Spleen (tissue), 7 donors: ENCODE results near the gene BABAM1.
A peak's percentile ranks its signal among the peaks of the same experiment; 100 is the strongest.

ENCODE experiments used
- POLR2A ChIP-seq, 3 donors: fragments of 450-650 bp; IDR thresholded peaks; one replicate each; pipeline ENCODE4 v1.5.1; 2017; ENCODE audit warnings: antibody characterized with exemption in 3 of 3, mild to moderate bottlenecking in 1 of 3
- POLR2AphosphoS5 ChIP-seq, 3 donors: sonication (generic); formaldehyde crosslinking; IDR thresholded peaks; one replicate each; pipeline ENCODE4 v1.5.1; 2017; ENCODE audit warnings: antibody characterized with exemption in 3 of 3
- TF ChIP-seq, protein P1 (sequence below), 11 experiments: fragments of 200-600 bp in 7 of 11; fragments of 450-650 bp in 4 of 11; sonication (generic) in 4 of 11; IDR thresholded peaks in 8 of 11; conservative IDR thresholded peaks in 3 of 11; 1 replicate in 7 of 11; 2 replicates in 4 of 11; pipeline versions ENCODE4 v1.4.0 to v1.8.0; 2016 to 2021; ENCODE audit warnings: antibody characterized with exemption in 11 of 11, inconsistent platforms in 4 of 11, mild to moderate bottlenecking in 1 of 11
- donor health status: DM: no; HTN: no; CAD: no; lungs with moderate emphysema.
- donor health status: DM: no; HTN: no; CAD: no.
- donor health status: DM: no; HTN: no; CAD: no.

DNA sequence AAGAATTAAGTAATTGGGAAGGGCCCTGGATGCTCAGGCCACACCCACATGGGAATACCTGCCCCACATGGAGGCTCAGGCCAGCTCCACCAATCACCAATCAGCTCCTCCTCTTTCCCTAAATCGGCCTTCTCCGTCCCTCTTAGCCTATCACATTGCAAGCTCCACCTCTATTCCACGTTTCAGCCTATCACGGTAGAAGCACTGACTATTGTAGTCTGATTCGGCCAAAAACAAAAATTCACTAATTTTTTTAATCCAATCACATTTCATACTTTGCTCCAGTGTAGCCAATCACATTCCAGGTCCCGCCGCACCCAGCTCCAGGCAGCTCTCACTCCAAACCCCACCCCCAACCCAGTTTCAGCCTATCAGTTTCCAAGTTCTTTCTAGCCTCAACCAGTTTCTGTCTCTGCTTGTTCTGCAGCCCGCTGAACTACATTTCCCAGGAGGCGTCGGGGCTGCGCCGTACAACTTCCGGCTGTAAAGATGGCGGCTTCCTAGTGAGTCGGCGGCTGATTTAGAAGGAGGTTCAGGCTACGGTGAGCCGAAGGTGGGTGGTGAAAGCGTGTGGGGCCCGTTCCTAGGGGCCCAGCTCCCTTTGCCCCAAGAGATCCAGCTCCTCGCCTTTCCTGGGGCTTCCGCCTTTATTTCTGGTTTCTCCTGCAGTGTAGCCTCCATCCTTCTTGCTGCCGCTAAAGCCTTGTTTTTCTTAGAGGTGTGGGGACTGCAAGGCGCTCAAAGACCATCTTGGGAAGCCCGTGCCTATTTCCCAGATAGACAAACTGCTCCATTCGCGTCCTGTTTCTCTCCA lies at the start of gene BABAM1:
- TF ChIP-seq POLR2A (IDR thresholded peaks at IDR 0.05) = no peak
- TF ChIP-seq, protein P1, sequence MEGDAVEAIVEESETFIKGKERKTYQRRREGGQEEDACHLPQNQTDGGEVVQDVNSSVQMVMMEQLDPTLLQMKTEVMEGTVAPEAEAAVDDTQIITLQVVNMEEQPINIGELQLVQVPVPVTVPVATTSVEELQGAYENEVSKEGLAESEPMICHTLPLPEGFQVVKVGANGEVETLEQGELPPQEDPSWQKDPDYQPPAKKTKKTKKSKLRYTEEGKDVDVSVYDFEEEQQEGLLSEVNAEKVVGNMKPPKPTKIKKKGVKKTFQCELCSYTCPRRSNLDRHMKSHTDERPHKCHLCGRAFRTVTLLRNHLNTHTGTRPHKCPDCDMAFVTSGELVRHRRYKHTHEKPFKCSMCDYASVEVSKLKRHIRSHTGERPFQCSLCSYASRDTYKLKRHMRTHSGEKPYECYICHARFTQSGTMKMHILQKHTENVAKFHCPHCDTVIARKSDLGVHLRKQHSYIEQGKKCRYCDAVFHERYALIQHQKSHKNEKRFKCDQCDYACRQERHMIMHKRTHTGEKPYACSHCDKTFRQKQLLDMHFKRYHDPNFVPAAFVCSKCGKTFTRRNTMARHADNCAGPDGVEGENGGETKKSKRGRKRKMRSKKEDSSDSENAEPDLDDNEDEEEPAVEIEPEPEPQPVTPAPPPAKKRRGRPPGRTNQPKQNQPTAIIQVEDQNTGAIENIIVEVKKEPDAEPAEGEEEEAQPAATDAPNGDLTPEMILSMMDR (IDR thresholded peaks at IDR 0.05 in 8 of 11, conservative IDR thresholded peaks at IDR 0.05 in 3 of 11) = peak in 1 of 11 experiments; percentile 14
- peak; percentile 73 to 89 (median 82) for TF ChIP-seq POLR2AphosphoS5 (IDR thresholded peaks at IDR 0.05)
